Measurements from ENCODE around the gene RBM24.

- TF ChIP-seq, protein P1, sequence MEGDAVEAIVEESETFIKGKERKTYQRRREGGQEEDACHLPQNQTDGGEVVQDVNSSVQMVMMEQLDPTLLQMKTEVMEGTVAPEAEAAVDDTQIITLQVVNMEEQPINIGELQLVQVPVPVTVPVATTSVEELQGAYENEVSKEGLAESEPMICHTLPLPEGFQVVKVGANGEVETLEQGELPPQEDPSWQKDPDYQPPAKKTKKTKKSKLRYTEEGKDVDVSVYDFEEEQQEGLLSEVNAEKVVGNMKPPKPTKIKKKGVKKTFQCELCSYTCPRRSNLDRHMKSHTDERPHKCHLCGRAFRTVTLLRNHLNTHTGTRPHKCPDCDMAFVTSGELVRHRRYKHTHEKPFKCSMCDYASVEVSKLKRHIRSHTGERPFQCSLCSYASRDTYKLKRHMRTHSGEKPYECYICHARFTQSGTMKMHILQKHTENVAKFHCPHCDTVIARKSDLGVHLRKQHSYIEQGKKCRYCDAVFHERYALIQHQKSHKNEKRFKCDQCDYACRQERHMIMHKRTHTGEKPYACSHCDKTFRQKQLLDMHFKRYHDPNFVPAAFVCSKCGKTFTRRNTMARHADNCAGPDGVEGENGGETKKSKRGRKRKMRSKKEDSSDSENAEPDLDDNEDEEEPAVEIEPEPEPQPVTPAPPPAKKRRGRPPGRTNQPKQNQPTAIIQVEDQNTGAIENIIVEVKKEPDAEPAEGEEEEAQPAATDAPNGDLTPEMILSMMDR (conservative IDR thresholded peaks at IDR 0.05 in 1 of 2, IDR thresholded peaks at IDR 0.05 in 1 of 2; ENCODE audit: low read depth in 1 of 2, low read length in 2 of 2), result no peak
- no peak for TF ChIP-seq EZH2 (IDR thresholded peaks at IDR 0.05; ENCODE audit: low read length, missing control alignments)
These were observed 43.9 kb upstream of the RBM24 start for GRCh38 chr6:17237246-17237645.
